Calu3 (cell line): ENCODE results near the gene SUMO3. TPM values are rescaled to one million over a fixed set of nuclear protein-coding genes. Genes with fewer than 3 reads are reported as not detected.
"Not testable (repeated sequence)": the region's sequence is repeated elsewhere in the genome, so short reads cannot be mapped to it uniquely, and the experiment has no call there.

Experiments used
- BruUV-seq: library from RNA; stranded (reverse); fragments of 400-500 nt; replicated peaks from 2 replicates; lab custom pipeline; 2021; lab: Mats Ljungman, UMichigan
- CTCF ChIA-PET: fragments of 300-600 bp; sonication (Branson Sonifier 250); formaldehyde crosslinking; loops from one replicate; lab custom pipeline; 2022; ENCODE audit warnings: antibody characterized with exemption; lab: Charles Lee
- DNase-seq: peaks from one replicate; pipeline ENCODE4 v3.0.0; 2022
- H3K27ac Mint-ChIP-seq: one replicate; pipeline ENCODE4 v1.8.0; 2022; ENCODE audit warnings: mixed read lengths; ENCODE audit not compliant: unreplicated experiment
- H3K27me3 Mint-ChIP-seq: one replicate; pipeline ENCODE4 v1.8.0; 2022; ENCODE audit warnings: mixed read lengths; ENCODE audit not compliant: unreplicated experiment
- H3K36me3 Mint-ChIP-seq: one replicate; pipeline ENCODE4 v1.8.0; 2022; ENCODE audit warnings: mild to moderate bottlenecking, moderate library complexity, mixed read lengths; ENCODE audit not compliant: insufficient read depth, unreplicated experiment
- H3K4me1 Mint-ChIP-seq: one replicate; pipeline ENCODE4 v1.8.0; 2022; ENCODE audit warnings: mild to moderate bottlenecking, low read depth, mixed read lengths; ENCODE audit not compliant: unreplicated experiment
- H3K4me3 Mint-ChIP-seq: one replicate; pipeline ENCODE4 v1.8.0; 2022; ENCODE audit warnings: mild to moderate bottlenecking, low read depth, moderate library complexity, mixed read lengths; ENCODE audit not compliant: unreplicated experiment
- H3K9me3 Mint-ChIP-seq: one replicate; pipeline ENCODE4 v1.8.0; 2022; ENCODE audit warnings: low read depth, mixed read lengths; ENCODE audit not compliant: unreplicated experiment
- CTCF ChIP-seq: fragments of 200-600 bp; IDR thresholded peaks from one replicate; pipeline ENCODE4 v1.8.0; 2022; ENCODE audit warnings: antibody characterized with exemption; ENCODE audit not compliant: unreplicated experiment
- intact Hi-C: fragments of 100-400 bp; cut with micrococcal nuclease; formaldehyde crosslinking; loops from one replicate; pipeline ENCODE4 v1.10.0; 2022; ENCODE audit not compliant: unreplicated experiment
- total RNA-seq: library from RNA; stranded (reverse); gene quantifications from 2 replicates; pipeline ENCODE4 v1.2.3, GENCODE V29; 2022

Gene SUMO3
- total RNA-seq, 1 experiment from 2014 or later = 56.7 TPM

- no peak for TF ChIP-seq CTCF
- H3K4me3 Mint-ChIP-seq = no peak overlapping the region
- no peaks in the 10 kb centered on the region for H3K9me3 Mint-ChIP-seq
- peaks cover 32% of the 10 kb centered on the region for H3K27me3 Mint-ChIP-seq
- H3K36me3 Mint-ChIP-seq = peaks cover 4% of the 10 kb centered on the region
- no peak overlapping the region for H3K27ac Mint-ChIP-seq
- peaks cover 15% of the 10 kb centered on the region for H3K4me1 Mint-ChIP-seq
- BruUV-seq = no TSS peak
- DNase-seq = no peak
- intact Hi-C loops = no loop called here
- CTCF ChIA-PET = no interaction called here
Measured at GRCh38 chr21:44834231-44834950, 16.5 kb upstream of the SUMO3 start.

- TF ChIP-seq CTCF = no peak
- Mint-ChIP-seq H3K4me3 (no peak overlapping the region), H3K27ac (no peak overlapping the region), H3K27me3 (peaks cover 32% of the 10 kb centered on the region), H3K9me3 (no peaks in the 10 kb centered on the region), H3K36me3 (peaks cover 2% of the 10 kb centered on the region), H3K4me1 (peaks cover 15% of the 10 kb centered on the region)
- CTCF ChIA-PET = no interaction called here
- intact Hi-C loops = no loop called here
- no peak for DNase-seq
- no TSS peak for BruUV-seq
Measured at GRCh38 chr21:44833663-44834062, 15.8 kb upstream of the SUMO3 start.

- intact Hi-C loops, H3K36me3 Mint-ChIP-seq, H3K27ac Mint-ChIP-seq, BruUV-seq, H3K4me3 Mint-ChIP-seq, DNase-seq, CTCF ChIA-PET, H3K9me3 Mint-ChIP-seq: not testable (repeated sequence)
- peaks cover 33% of the 10 kb centered on the region for H3K27me3 Mint-ChIP-seq
- peaks cover 15% of the 10 kb centered on the region for H3K4me1 Mint-ChIP-seq
Measured at GRCh38 chr21:44832516-44833255, 14.8 kb upstream of the SUMO3 start.

- Mint-ChIP-seq H3K36me3 (no peaks in the 10 kb centered on the region), H3K27me3 (peaks cover 35% of the 10 kb centered on the region), H3K4me1 (peaks cover 7% of the 10 kb centered on the region), H3K27ac (no peak overlapping the region), H3K4me3 (no peak overlapping the region), H3K9me3 (peaks cover 7% of the 10 kb centered on the region)
- intact Hi-C loops = no loop called here
- no TSS peak for BruUV-seq
- DNase-seq = no peak
- CTCF ChIA-PET = no interaction called here
- TF ChIP-seq CTCF = no peak
Measured at GRCh38 chr21:44831227-44831860, 13.5 kb upstream of the SUMO3 start.
